ENCODE results near the gene TMEM108. TPM values are rescaled to one million over a fixed set of nuclear protein-coding genes. Genes with fewer than 3 reads are reported as not detected.

TMEM108 gene
- polyA plus RNA-seq, 1 of the 3 experiments (the other 2 are of a cell fraction): 8.6 TPM

DNA sequence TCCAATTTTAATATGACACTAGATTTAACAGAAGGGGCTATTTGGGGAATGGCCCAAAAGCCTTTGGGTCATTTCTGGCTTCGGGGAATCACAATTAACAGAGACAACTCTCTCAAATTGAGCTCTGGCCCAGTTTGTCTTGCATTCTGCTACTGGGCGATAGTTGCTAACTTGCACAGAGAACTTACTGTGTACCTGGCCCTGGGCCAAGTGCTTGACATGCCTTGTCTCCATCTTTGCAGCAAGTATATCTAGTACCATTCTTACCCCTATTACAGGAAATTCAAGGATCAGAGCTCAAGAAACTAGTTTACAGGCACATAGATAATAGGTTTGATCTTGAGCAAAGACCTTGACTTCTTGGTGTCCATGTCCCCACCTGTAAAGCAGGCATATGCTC lies 175.7 kb downstream of the TMEM108 start:
- Histone ChIP-seq H2AFZ (ENCODE audit: low read depth) (no peak overlapping the region), H3K27me3 (ENCODE audit: insufficient read depth) (no peaks in the 10 kb centered on the region), H4K20me1 (ENCODE audit: insufficient read depth) (no peaks in the 10 kb centered on the region), H3K27ac (ENCODE audit: low read depth in 2 of 2, low read length in 1 of 2) (no peak overlapping the region; a peak in 1 of 4 replicates), H3K9ac (no peak overlapping the region), H3K79me2 (ENCODE audit: insufficient read depth) (no peaks in the 10 kb centered on the region), H3K4me3 (ENCODE audit: low read depth in 2 of 2, low read length in 1 of 2) (no peak overlapping the region), H3K9me2 (no peaks in the 10 kb centered on the region), H3K9me3 (no peaks in the 10 kb centered on the region), H3K36me3 (replicated peaks in 1 of 2; ENCODE audit: control insufficient read depth in 1 of 2, insufficient read depth in 2 of 2, low read length in 1 of 2) (peaks cover 0 to 3% of the 10 kb centered on the region in 2 experiments), H3F3A (replicated peaks; ENCODE audit: insufficient read depth) (peaks cover 24% of the 10 kb centered on the region), H3K4me2 (no peak overlapping the region), H3K4me1 (ENCODE audit: control insufficient read depth in 1 of 2, insufficient read depth in 2 of 2, low read depth in 1 of 2, low read length in 1 of 2) (peaks cover 12 to 34% of the 10 kb centered on the region in 2 experiments)
- POLR2A ChIA-PET: no interaction called here
- DNase-seq: no peak
- CTCF ChIA-PET: interaction anchor here (0.6 to 1.1 kb wide), 3 partner anchors 24 to 172 kb away, joined by 3 read pairs; no protein-coding TSS in a partner anchor
- TF ChIP-seq FOSL2 (IDR thresholded peaks at IDR 0.05; ENCODE audit: borderline replicate concordance, low read depth) (no peak), SMC3 (IDR thresholded peaks at IDR 0.05; ENCODE audit: low read depth, low read length) (no peak), FOXJ3 (CRISPR knock-in tag; IDR thresholded peaks at IDR 0.05) (no peak), MXI1 (IDR thresholded peaks at IDR 0.05; ENCODE audit: low read depth, low read length) (no peak), TAF1 (IDR thresholded peaks at IDR 0.05; ENCODE audit: borderline replicate concordance, low read depth, low read length) (no peak), SIN3A (IDR thresholded peaks at IDR 0.05; ENCODE audit: borderline replicate concordance, low read depth, low read length) (no peak), USF1 (IDR thresholded peaks at IDR 0.05; ENCODE audit: borderline replicate concordance, low read depth) (no peak), PBX3 (IDR thresholded peaks at IDR 0.05) (no peak), RCOR1 (IDR thresholded peaks at IDR 0.05; ENCODE audit: low read length) (no peak), EP300 (IDR thresholded peaks at IDR 0.05; ENCODE audit: borderline replicate concordance in 1 of 2, low read depth in 1 of 2, low read length in 1 of 2) (no peak), TCF12 (IDR thresholded peaks at IDR 0.05) (no peak)
- TF ChIP-seq, protein P1, sequence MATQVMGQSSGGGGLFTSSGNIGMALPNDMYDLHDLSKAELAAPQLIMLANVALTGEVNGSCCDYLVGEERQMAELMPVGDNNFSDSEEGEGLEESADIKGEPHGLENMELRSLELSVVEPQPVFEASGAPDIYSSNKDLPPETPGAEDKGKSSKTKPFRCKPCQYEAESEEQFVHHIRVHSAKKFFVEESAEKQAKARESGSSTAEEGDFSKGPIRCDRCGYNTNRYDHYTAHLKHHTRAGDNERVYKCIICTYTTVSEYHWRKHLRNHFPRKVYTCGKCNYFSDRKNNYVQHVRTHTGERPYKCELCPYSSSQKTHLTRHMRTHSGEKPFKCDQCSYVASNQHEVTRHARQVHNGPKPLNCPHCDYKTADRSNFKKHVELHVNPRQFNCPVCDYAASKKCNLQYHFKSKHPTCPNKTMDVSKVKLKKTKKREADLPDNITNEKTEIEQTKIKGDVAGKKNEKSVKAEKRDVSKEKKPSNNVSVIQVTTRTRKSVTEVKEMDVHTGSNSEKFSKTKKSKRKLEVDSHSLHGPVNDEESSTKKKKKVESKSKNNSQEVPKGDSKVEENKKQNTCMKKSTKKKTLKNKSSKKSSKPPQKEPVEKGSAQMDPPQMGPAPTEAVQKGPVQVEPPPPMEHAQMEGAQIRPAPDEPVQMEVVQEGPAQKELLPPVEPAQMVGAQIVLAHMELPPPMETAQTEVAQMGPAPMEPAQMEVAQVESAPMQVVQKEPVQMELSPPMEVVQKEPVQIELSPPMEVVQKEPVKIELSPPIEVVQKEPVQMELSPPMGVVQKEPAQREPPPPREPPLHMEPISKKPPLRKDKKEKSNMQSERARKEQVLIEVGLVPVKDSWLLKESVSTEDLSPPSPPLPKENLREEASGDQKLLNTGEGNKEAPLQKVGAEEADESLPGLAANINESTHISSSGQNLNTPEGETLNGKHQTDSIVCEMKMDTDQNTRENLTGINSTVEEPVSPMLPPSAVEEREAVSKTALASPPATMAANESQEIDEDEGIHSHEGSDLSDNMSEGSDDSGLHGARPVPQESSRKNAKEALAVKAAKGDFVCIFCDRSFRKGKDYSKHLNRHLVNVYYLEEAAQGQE (IDR thresholded peaks at IDR 0.05; ENCODE audit: low read depth, low read length): no peak
- WGBS (ENCODE audit: low lambda C conversion rate): 73% methylated on average over 1 of the region's 2 CpGs

DNA sequence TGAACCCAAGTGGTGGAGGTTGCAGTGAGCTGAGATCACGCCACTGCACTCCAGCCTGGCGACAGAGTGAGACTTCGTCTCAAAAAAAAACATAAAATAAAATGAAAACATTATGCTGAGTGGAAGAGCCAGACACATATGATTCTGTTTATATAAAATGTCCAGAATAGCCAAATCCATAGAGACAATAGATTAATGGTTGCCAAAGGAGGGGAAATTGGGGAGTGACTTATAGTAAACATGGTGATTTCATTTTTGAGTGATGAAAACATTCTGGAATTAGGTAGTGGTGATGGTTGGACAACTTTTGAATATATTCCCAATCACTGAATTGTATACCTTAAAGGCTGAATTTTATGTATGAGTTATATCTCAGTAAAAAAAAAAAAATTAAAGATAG lies 189.6 kb downstream of the TMEM108 start:
- no peak overlapping the region for H2AFZ ChIP-seq (ENCODE audit: low read depth)
- no peaks in the 10 kb centered on the region for H3K4me1 ChIP-seq (ENCODE audit: control insufficient read depth in 1 of 2, insufficient read depth in 2 of 2, low read depth in 1 of 2, low read length in 1 of 2)
- H3K27me3 ChIP-seq (ENCODE audit: insufficient read depth): no peaks in the 10 kb centered on the region
- H3F3A ChIP-seq (replicated peaks; ENCODE audit: insufficient read depth): no peaks in the 10 kb centered on the region
- no peaks in the 10 kb centered on the region for H4K20me1 ChIP-seq (ENCODE audit: insufficient read depth)
- no peak overlapping the region for H3K4me3 ChIP-seq (ENCODE audit: low read depth in 2 of 2, low read length in 1 of 2)
- DNase-seq: no peak
- no peaks in the 10 kb centered on the region for H3K36me3 ChIP-seq (replicated peaks in 1 of 2; ENCODE audit: control insufficient read depth in 1 of 2, insufficient read depth in 2 of 2, low read length in 1 of 2)
- no peak overlapping the region for H3K9ac ChIP-seq
- no peak overlapping the region for H3K27ac ChIP-seq (ENCODE audit: low read depth in 2 of 2, low read length in 1 of 2)
- no peaks in the 10 kb centered on the region for H3K79me2 ChIP-seq (ENCODE audit: insufficient read depth)
- ChIA-PET POLR2A (no interaction called here), CTCF (no interaction called here)
- WGBS (ENCODE audit: low lambda C conversion rate): 62% methylated on average over 3 of the region's 3 CpGs
- no peaks in the 10 kb centered on the region for H3K9me2 ChIP-seq
- H3K4me2 ChIP-seq: no peak overlapping the region
- H3K9me3 ChIP-seq: peaks cover 13% of the 10 kb centered on the region; the same call in 1 of the 2 replicates
- no peak for TF ChIP-seq PBX3 (IDR thresholded peaks at IDR 0.05)
- TF ChIP-seq TAF1 (IDR thresholded peaks at IDR 0.05; ENCODE audit: borderline replicate concordance, low read depth, low read length): no peak
- no peak for TF ChIP-seq USF1 (IDR thresholded peaks at IDR 0.05; ENCODE audit: borderline replicate concordance, low read depth)
- no peak for TF ChIP-seq RFX5 (IDR thresholded peaks at IDR 0.05; ENCODE audit: low read length)
- TF ChIP-seq GATA2 (CRISPR knock-in tag; IDR thresholded peaks at IDR 0.05): no peak
- TF ChIP-seq MXI1 (IDR thresholded peaks at IDR 0.05; ENCODE audit: low read depth, low read length): no peak
- no peak for TF ChIP-seq JUND (IDR thresholded peaks at IDR 0.05)
- no peak for TF ChIP-seq MAX (IDR thresholded peaks at IDR 0.05; ENCODE audit: low read depth)
- TF ChIP-seq TCF12 (IDR thresholded peaks at IDR 0.05): no peak

All from SK-N-SH (cell line).